BJ (cell line): Measurements from ENCODE around the gene SIDT1. TPM values are rescaled to one million over a fixed set of nuclear protein-coding genes. Genes with fewer than 3 reads are reported as not detected.

Experiments
- CTCF ChIA-PET: fragments of 350-600 bp; formaldehyde crosslinking; extraction: SDS; loops from one replicate; lab custom pipeline; 2021; ENCODE audit warnings: antibody characterized with exemption, inconsistent platforms; lab: Yijun Ruan, JAX
- POLR2A ChIA-PET: fragments of 300-600 bp; sonication (Branson Sonifier 250); formaldehyde crosslinking; extraction: SDS; loops from one replicate; lab custom pipeline; 2021; ENCODE audit warnings: antibody characterized with exemption; lab: Charles Lee
- DNase-seq: peaks from one replicate; pipeline ENCODE4 v3.0.0-alpha.2; 2011; ENCODE audit warnings: low read depth
- H3K27me3 ChIP-seq: 2 replicates; pipeline ENCODE4 v1.6.0; 2011; ENCODE audit warnings: low read length; ENCODE audit not compliant: control insufficient read depth, insufficient read depth
- H3K36me3 ChIP-seq: 2 replicates; pipeline ENCODE4 v1.5.1; 2011; ENCODE audit warnings: low read length; ENCODE audit not compliant: control insufficient read depth, insufficient read depth
- H3K4me3 ChIP-seq: 2 replicates; pipeline ENCODE4 v1.5.1; 2011; ENCODE audit warnings: low read depth, mild to moderate bottlenecking, control low read depth, low read length
- polyA plus RNA-seq: library from polyadenylated mRNA; depleted of rRNA; stranded (reverse); fragments of >200 nt; gene quantifications from 2 replicates; pipeline ENCODE4 v1.2.3, GENCODE V29; 2011
- TF ChIP-seq, protein P1 (sequence below): IDR thresholded peaks from 2 replicates; pipeline ENCODE4 v1.5.1; 2011; ENCODE audit warnings: low read depth, mild to moderate bottlenecking, control low read depth, inconsistent platforms, low read length, moderate library complexity; ENCODE audit not compliant: insufficient read depth

Gene SIDT1
- polyA plus RNA-seq, 1 experiment, result not detected

DNA sequence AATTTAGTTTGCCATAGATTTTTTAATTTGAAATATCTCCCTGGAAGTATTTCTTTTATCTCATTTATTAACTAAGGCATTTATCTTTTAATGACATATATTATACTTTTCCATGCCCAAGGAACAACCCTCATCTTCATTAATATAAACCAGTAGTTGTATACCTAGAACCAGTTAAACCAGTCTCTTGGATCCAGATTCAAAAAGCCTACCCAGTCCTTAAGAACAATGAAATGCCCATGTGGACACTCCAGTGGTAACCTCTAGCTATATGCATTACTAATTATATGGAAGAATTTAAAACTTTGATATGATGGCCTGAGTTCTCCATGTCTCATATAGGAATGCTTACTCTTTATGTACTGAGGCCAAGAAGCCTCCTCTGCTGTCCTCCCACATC, 4.8 kb downstream of the SIDT1 start:
- DNase-seq, result no peak
- Histone ChIP-seq H3K27me3 (peaks cover 22% of the 10 kb centered on the region), H3K4me3 (no peak overlapping the region), H3K36me3 (no peaks in the 10 kb centered on the region)
- POLR2A ChIA-PET, result no interaction called here
- TF ChIP-seq, protein P1, sequence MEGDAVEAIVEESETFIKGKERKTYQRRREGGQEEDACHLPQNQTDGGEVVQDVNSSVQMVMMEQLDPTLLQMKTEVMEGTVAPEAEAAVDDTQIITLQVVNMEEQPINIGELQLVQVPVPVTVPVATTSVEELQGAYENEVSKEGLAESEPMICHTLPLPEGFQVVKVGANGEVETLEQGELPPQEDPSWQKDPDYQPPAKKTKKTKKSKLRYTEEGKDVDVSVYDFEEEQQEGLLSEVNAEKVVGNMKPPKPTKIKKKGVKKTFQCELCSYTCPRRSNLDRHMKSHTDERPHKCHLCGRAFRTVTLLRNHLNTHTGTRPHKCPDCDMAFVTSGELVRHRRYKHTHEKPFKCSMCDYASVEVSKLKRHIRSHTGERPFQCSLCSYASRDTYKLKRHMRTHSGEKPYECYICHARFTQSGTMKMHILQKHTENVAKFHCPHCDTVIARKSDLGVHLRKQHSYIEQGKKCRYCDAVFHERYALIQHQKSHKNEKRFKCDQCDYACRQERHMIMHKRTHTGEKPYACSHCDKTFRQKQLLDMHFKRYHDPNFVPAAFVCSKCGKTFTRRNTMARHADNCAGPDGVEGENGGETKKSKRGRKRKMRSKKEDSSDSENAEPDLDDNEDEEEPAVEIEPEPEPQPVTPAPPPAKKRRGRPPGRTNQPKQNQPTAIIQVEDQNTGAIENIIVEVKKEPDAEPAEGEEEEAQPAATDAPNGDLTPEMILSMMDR, result no peak
- CTCF ChIA-PET, result interaction anchor here (0.7 kb wide), 1 partner anchor 42 kb away, joined by 3 read pairs; no protein-coding TSS in a partner anchor

DNA sequence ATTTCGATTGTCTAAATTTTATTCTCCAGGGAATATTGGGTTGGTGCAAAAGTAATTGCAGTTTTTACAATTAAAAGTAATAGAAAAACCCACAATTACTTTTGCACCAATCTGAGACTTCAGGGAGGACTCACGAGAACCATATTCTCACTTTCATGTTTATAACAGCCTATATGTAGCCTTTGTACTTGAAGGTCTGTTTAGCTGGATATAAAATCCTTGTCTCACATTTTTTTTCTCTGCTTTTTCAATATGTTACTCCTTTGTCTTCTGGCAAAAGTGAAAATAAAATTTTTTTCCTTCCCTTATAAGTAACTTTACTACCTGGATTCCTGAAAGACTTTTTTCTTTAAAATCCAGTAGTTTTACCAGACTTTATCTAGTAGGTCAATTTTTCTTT, 9.2 kb downstream of the SIDT1 start:
- Histone ChIP-seq H3K4me3 (no peak overlapping the region), H3K27me3 (no peaks in the 10 kb centered on the region), H3K36me3 (no peaks in the 10 kb centered on the region)
- ChIA-PET CTCF (interaction anchor here (1.2 kb wide), 1 partner anchor 26 kb away, joined by 3 read pairs; no protein-coding TSS in a partner anchor), POLR2A (no interaction called here)
- DNase-seq, result no peak
- TF ChIP-seq, protein P1, result no peak

DNA sequence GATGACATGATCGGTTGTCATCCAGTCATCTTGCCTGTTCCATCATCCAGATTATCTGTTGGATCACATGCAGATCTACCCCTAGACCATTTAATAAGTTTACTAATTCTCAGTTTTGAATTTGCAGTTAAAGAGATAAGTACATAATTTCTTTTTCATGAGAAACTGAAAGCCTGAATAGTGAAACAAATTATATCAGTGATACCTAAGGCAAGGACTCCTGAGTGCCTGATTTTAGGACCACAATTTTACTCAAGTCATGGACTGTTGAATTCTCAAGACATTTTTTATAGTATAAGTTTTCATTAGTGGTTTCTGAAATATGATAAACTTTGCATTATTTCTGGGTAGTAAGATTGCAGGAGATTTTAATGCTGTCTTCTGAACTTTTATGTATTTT, 13.2 kb downstream of the SIDT1 start:
- H3K4me3 ChIP-seq, result no peak overlapping the region
- DNase-seq, result no peak
- ChIA-PET CTCF (no interaction called here), POLR2A (no interaction called here)
- H3K36me3 ChIP-seq, result no peaks in the 10 kb centered on the region
- H3K27me3 ChIP-seq, result 0 out of 2 replicates have a peak, but pooled peaks cover 1% of the 10 kb centered on the region
- TF ChIP-seq, protein P1, result no peak

DNA sequence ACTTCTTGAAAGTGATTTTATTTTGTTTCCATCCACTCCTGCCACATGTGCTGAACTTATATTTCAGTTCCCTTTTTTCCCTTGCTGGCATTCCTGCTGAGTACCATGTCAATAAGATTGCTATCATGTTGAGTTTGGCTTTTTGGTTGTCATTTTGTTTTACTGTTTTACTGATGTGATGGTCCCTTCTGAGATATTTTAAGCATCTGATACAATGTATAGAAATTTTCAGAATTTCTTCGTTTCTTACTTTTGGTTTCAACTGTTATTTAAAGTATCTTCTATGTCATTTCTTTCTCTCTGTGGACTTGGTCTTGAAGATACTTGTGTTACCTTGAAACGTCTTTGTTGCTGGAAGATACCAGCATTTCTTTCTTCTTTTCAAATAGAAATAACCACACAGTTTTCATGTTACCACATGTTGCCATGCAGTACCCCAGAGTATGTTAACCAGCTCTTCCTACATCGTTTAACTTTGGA, 14.1 kb downstream of the SIDT1 start:
- H3K27me3 ChIP-seq, result 0 out of 2 replicates have a peak, but pooled peaks cover 1% of the 10 kb centered on the region
- TF ChIP-seq, protein P1, result no peak
- H3K4me3 ChIP-seq, result no peak overlapping the region
- CTCF ChIA-PET, result interaction anchor here (0.7 kb wide), 1 partner anchor 674 kb away, joined by 3 read pairs; no protein-coding TSS in a partner anchor
- DNase-seq, result no peak
- POLR2A ChIA-PET, result no interaction called here
- H3K36me3 ChIP-seq, result no peaks in the 10 kb centered on the region

DNA sequence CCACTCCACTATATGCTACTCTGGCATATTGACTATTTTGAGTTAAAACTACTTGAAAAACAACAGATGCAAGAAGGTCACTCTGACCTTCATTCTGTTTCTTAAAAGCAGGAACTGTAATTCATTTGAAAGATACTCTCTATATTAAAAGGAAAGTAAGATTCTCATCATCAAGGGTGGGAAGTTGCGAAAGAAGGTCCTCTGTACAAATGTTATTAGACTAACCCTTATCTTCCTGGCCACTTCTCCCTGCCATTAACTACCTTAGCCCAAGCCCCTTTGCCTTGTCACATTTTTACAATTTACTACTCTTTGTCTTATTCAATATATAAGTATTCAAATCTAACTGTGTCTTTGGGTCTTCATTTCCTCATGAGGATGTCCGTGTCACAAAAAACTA, 16.1 kb downstream of the SIDT1 start:
- ChIA-PET CTCF (interaction anchor here (0.7 kb wide), 1 partner anchor 35 kb away, joined by 3 read pairs; no protein-coding TSS in a partner anchor), POLR2A (no interaction called here)
- peaks cover 1% of the 10 kb centered on the region; the same call in 1 of the 2 replicates for H3K27me3 ChIP-seq
- no peaks in the 10 kb centered on the region for H3K36me3 ChIP-seq
- TF ChIP-seq, protein P1, result no peak
- DNase-seq, result no peak
- H3K4me3 ChIP-seq, result no peak overlapping the region
